ENCODE data around the gene A1CF. TPM values are rescaled to one million over a fixed set of nuclear protein-coding genes. Genes with fewer than 3 reads are reported as not detected.

Gene A1CF
- polyA plus RNA-seq, 3 donors: not detected

- no CpG with 5 or more reads among the region's 2 CpGs for WGBS (ENCODE audit: insufficient coverage)
- H3K4me1 Mint-ChIP-seq: no peaks in the 10 kb centered on the region
- TF ChIP-seq, protein P1, sequence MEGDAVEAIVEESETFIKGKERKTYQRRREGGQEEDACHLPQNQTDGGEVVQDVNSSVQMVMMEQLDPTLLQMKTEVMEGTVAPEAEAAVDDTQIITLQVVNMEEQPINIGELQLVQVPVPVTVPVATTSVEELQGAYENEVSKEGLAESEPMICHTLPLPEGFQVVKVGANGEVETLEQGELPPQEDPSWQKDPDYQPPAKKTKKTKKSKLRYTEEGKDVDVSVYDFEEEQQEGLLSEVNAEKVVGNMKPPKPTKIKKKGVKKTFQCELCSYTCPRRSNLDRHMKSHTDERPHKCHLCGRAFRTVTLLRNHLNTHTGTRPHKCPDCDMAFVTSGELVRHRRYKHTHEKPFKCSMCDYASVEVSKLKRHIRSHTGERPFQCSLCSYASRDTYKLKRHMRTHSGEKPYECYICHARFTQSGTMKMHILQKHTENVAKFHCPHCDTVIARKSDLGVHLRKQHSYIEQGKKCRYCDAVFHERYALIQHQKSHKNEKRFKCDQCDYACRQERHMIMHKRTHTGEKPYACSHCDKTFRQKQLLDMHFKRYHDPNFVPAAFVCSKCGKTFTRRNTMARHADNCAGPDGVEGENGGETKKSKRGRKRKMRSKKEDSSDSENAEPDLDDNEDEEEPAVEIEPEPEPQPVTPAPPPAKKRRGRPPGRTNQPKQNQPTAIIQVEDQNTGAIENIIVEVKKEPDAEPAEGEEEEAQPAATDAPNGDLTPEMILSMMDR (IDR thresholded peaks at IDR 0.05): no peak
- H4K20me1 ChIP-seq (ENCODE audit: insufficient read depth, low read length): no peaks in the 10 kb centered on the region
- peaks cover 0 to 9% (median 2%) of the 10 kb centered on the region in 3 donors for H3K27me3 Mint-ChIP-seq (ENCODE audit: low read depth in 3 of 3)
- H3K9me3 Mint-ChIP-seq: no peaks in the 10 kb centered on the region
- no peak overlapping the region for H3K27ac ChIP-seq (ENCODE audit: low read depth in 1 of 2, low read length in 2 of 2)
- H2AFZ ChIP-seq (ENCODE audit: insufficient read depth, low read depth, low read length, poor library complexity, severe bottlenecking): no peak overlapping the region
- H3K79me2 ChIP-seq (ENCODE audit: insufficient read depth, low read length): no peaks in the 10 kb centered on the region
- no peaks in the 10 kb centered on the region for H3K36me3 ChIP-seq (replicated peaks in 1 of 2; ENCODE audit: control insufficient read depth in 1 of 2, insufficient read depth in 2 of 2, low read length in 2 of 2)
- no peaks in the 10 kb centered on the region for H3K36me3 Mint-ChIP-seq
- H3K9ac ChIP-seq (ENCODE audit: insufficient read depth, low read length, poor library complexity, severe bottlenecking): no peak overlapping the region
- no peaks in the 10 kb centered on the region for H3K9me3 ChIP-seq (replicated peaks in 1 of 2; ENCODE audit: control insufficient read depth in 1 of 2, insufficient read depth in 1 of 2, low read length in 2 of 2)
- no peak overlapping the region for H3K4me3 Mint-ChIP-seq
- H3K27ac Mint-ChIP-seq: no peak overlapping the region
- no peak for DNase-seq
- no peaks in the 10 kb centered on the region for H3K27me3 ChIP-seq (ENCODE audit: control insufficient read depth in 2 of 2, insufficient read depth in 2 of 2, low read length in 2 of 2)
- intact Hi-C loops (cut with micrococcal nuclease): no loop called here
- H3K4me1 ChIP-seq (ENCODE audit: control insufficient read depth in 1 of 2, insufficient read depth in 2 of 2, low read length in 2 of 2): no peaks in the 10 kb centered on the region
- no peak overlapping the region for H3K4me3 ChIP-seq (replicated peaks in 1 of 3; ENCODE audit: low read depth in 2 of 3, low read length in 3 of 3)
- no peak overlapping the region for H3K4me2 ChIP-seq (replicated peaks; ENCODE audit: extremely low read depth, low read length, poor library complexity, severe bottlenecking)
These were observed 7.0 kb upstream of the A1CF start for GRCh38 chr10:50892467-50892866.

DNA sequence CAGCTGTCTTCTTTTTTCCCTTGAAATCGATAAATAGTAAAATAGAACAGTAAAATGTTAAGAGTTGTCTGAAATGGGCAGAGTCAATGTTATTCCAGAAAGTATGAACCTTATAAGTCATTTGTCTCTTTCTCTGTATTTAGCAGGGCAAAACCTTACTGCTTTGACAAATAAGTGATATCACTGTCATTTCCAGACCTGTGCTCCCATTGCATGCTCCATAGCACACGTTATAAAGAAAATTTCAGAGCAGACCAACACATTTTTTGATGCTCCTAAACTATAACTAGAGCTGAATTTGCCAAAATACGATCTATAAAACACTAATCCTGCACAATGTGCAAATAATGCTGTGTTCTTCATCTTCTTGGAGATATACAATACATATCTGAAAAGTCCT lies 1.1 kb downstream of the A1CF start:
- intact Hi-C loops (cut with micrococcal nuclease): no loop called here
- Histone ChIP-seq H2AFZ (ENCODE audit: insufficient read depth, low read depth, low read length, poor library complexity, severe bottlenecking) (no peak overlapping the region), H4K20me1 (ENCODE audit: insufficient read depth, low read length) (no peaks in the 10 kb centered on the region), H3K79me2 (ENCODE audit: insufficient read depth, low read length) (no peaks in the 10 kb centered on the region), H3K4me3 (replicated peaks in 1 of 3; ENCODE audit: low read depth in 2 of 3, low read length in 3 of 3) (no peak overlapping the region), H3K27ac (ENCODE audit: low read depth in 1 of 2, low read length in 2 of 2) (no peak overlapping the region), H3K9me3 (replicated peaks in 1 of 2; ENCODE audit: control insufficient read depth in 1 of 2, insufficient read depth in 1 of 2, low read length in 2 of 2) (no peaks in the 10 kb centered on the region), H3K36me3 (replicated peaks in 1 of 2; ENCODE audit: control insufficient read depth in 1 of 2, insufficient read depth in 2 of 2, low read length in 2 of 2) (no peaks in the 10 kb centered on the region), H3K4me2 (replicated peaks; ENCODE audit: extremely low read depth, low read length, poor library complexity, severe bottlenecking) (no peak overlapping the region), H3K4me1 (ENCODE audit: control insufficient read depth in 1 of 2, insufficient read depth in 2 of 2, low read length in 2 of 2) (no peaks in the 10 kb centered on the region), H3K27me3 (ENCODE audit: control insufficient read depth in 2 of 2, insufficient read depth in 2 of 2, low read length in 2 of 2) (no peaks in the 10 kb centered on the region), H3K9ac (ENCODE audit: insufficient read depth, low read length, poor library complexity, severe bottlenecking) (no peak overlapping the region)
- TF ChIP-seq, protein P1 (IDR thresholded peaks at IDR 0.05): no peak
- no peaks in the 10 kb centered on the region for H3K36me3 Mint-ChIP-seq
- H3K4me1 Mint-ChIP-seq: no peaks in the 10 kb centered on the region
- peaks cover 0 to 3% (median 0%) of the 10 kb centered on the region in 7 donors for H3K9me3 Mint-ChIP-seq
- 67% methylated on average over 1 of the region's 3 CpGs for WGBS (ENCODE audit: insufficient coverage)
- H3K27me3 Mint-ChIP-seq (ENCODE audit: low read depth in 3 of 3): peaks cover 4 to 7% (median 6%) of the 10 kb centered on the region in 3 donors
- no peak overlapping the region for H3K4me3 Mint-ChIP-seq
- no peak for DNase-seq
- no peak overlapping the region for H3K27ac Mint-ChIP-seq

Measured in CD14-positive monocyte (primary cell).